ENCODE data around the gene RFC2. TPM values are rescaled to one million over a fixed set of nuclear protein-coding genes. Genes with fewer than 3 reads are reported as not detected.

The RFC2 gene
- total RNA-seq, 2 experiments from 2014 or later: 80.8 to 81.1 TPM

GRCh38 chr7:74191231-74191630, 63.0 kb downstream of the RFC2 start:
- CTCF ChIA-PET: interaction anchor here (1.4 to 1.5 kb wide), 3 partner anchors 13 to 123 kb away, joined by 4 read pairs; no protein-coding TSS in a partner anchor
- Mint-ChIP-seq H3K4me3 (no peak overlapping the region), H3K27ac (no peak overlapping the region), H3K36me3 (peaks cover 71% of the 10 kb centered on the region), H3K27me3 (no peaks in the 10 kb centered on the region), H3K9me3 (no peaks in the 10 kb centered on the region), H3K4me1 (ENCODE audit: low read depth) (peaks cover 13% of the 10 kb centered on the region)
- no peak for DNase-seq
- intact Hi-C loops (cut with micrococcal nuclease): no loop called here
- POLR2A ChIA-PET: no interaction called here

GRCh38 chr7:74190259-74190658, 63.9 kb downstream of the RFC2 start:
- H3K27me3 Mint-ChIP-seq: no peaks in the 10 kb centered on the region
- DNase-seq: no peak
- H3K4me1 Mint-ChIP-seq (ENCODE audit: low read depth): peaks cover 21% of the 10 kb centered on the region
- intact Hi-C loops (cut with micrococcal nuclease): no loop called here
- H3K36me3 Mint-ChIP-seq: peaks cover 66% of the 10 kb centered on the region
- H3K4me3 Mint-ChIP-seq: no peak overlapping the region
- ChIA-PET CTCF (interaction anchor here (1.5 to 2.4 kb wide), 3 partner anchors 12 to 122 kb away, joined by 4 to 13 read pairs (median 5); no protein-coding TSS in a partner anchor), POLR2A (no interaction called here)
- H3K9me3 Mint-ChIP-seq: no peaks in the 10 kb centered on the region
- no peak overlapping the region for H3K27ac Mint-ChIP-seq

GRCh38 chr7:74187915-74188675, 66.1 kb downstream of the RFC2 start:
- H3K4me3 Mint-ChIP-seq: no peak overlapping the region
- DNase-seq: no peak
- intact Hi-C loops (cut with micrococcal nuclease): no loop called here
- POLR2A ChIA-PET: no interaction called here
- peak overlapping the region; percentile 8 for H3K27ac Mint-ChIP-seq
- peaks cover 40% of the 10 kb centered on the region for H3K4me1 Mint-ChIP-seq (ENCODE audit: low read depth)
- H3K27me3 Mint-ChIP-seq: no peaks in the 10 kb centered on the region
- H3K36me3 Mint-ChIP-seq: peaks cover 55% of the 10 kb centered on the region
- H3K9me3 Mint-ChIP-seq: no peaks in the 10 kb centered on the region
- CTCF ChIA-PET: interaction anchor here (1.9 to 2.4 kb wide), 2 partner anchors 18 to 120 kb away, joined by 5 to 13 read pairs; no protein-coding TSS in a partner anchor

GRCh38 chr7:74185636-74186035, 68.6 kb downstream of the RFC2 start:
- CTCF ChIA-PET: no interaction called here
- no peaks in the 10 kb centered on the region for H3K27me3 Mint-ChIP-seq
- peaks cover 62% of the 10 kb centered on the region for H3K4me1 Mint-ChIP-seq (ENCODE audit: low read depth)
- intact Hi-C loops (cut with micrococcal nuclease): no loop called here
- H3K4me3 Mint-ChIP-seq: no peak overlapping the region
- POLR2A ChIA-PET: no interaction called here
- no peaks in the 10 kb centered on the region for H3K9me3 Mint-ChIP-seq
- H3K27ac Mint-ChIP-seq: peak overlapping the region; percentile 11
- H3K36me3 Mint-ChIP-seq: peaks cover 51% of the 10 kb centered on the region
- no peak for DNase-seq

- POLR2A ChIA-PET: no interaction called here
- Mint-ChIP-seq H3K27ac (no peak overlapping the region), H3K4me3 (no peak overlapping the region), H3K4me1 (ENCODE audit: low read depth) (peaks cover 67% of the 10 kb centered on the region), H3K27me3 (no peaks in the 10 kb centered on the region), H3K9me3 (no peaks in the 10 kb centered on the region), H3K36me3 (peaks cover 45% of the 10 kb centered on the region)
- intact Hi-C loops (cut with micrococcal nuclease): no loop called here
- DNase-seq: no peak
- CTCF ChIA-PET: no interaction called here
Measured at GRCh38 chr7:74185016-74185415, 69.2 kb downstream of the RFC2 start.

GRCh38 chr7:74183653-74184450, 70.3 kb downstream of the RFC2 start:
- Mint-ChIP-seq H3K27ac (peak overlapping the region; percentile 74), H3K36me3 (peaks cover 39% of the 10 kb centered on the region), H3K4me3 (no peak overlapping the region), H3K4me1 (ENCODE audit: low read depth) (peaks cover 77% of the 10 kb centered on the region), H3K27me3 (no peaks in the 10 kb centered on the region), H3K9me3 (no peaks in the 10 kb centered on the region)
- intact Hi-C loops (cut with micrococcal nuclease): loop anchor here (1.0 kb wide), 1 partner anchor 116 kb away; no protein-coding TSS in a partner anchor
- DNase-seq: peak; percentile 49
- CTCF ChIA-PET: interaction anchor here (0.8 to 2.4 kb wide), 8 partner anchors 8 to 119 kb away, joined by 3 to 15 read pairs (median 6); partner anchors contain the start of gene EIF4H
- POLR2A ChIA-PET: interaction anchor here (0.8 kb wide), 1 partner anchor 64 kb away, joined by 3 read pairs; no protein-coding TSS in a partner anchor

- H3K27ac Mint-ChIP-seq: peak overlapping the region; percentile 74
Measured at GRCh38 chr7:74183142-74183541, 71.1 kb downstream of the RFC2 start.

GRCh38 chr7:74182453-74183090, 71.6 kb downstream of the RFC2 start:
- peaks cover 85% of the 10 kb centered on the region for H3K4me1 Mint-ChIP-seq (ENCODE audit: low read depth)
- CTCF ChIA-PET: interaction anchor here (0.8 to 2.4 kb wide), 5 partner anchors 11 to 118 kb away, joined by 3 to 15 read pairs (median 7); no protein-coding TSS in a partner anchor
- POLR2A ChIA-PET: no interaction called here
- H3K27ac Mint-ChIP-seq: peak overlapping the region; percentile 74
- no peaks in the 10 kb centered on the region for H3K27me3 Mint-ChIP-seq
- DNase-seq: no peak
- H3K36me3 Mint-ChIP-seq: peaks cover 35% of the 10 kb centered on the region
- intact Hi-C loops (cut with micrococcal nuclease): loop anchor here (1.0 kb wide), 1 partner anchor 114 kb away; no protein-coding TSS in a partner anchor
- no peak overlapping the region for H3K4me3 Mint-ChIP-seq
- no peaks in the 10 kb centered on the region for H3K9me3 Mint-ChIP-seq

More at GRCh38 chr7:74183142-74183541, 71.1 kb downstream of the RFC2 start:
- intact Hi-C loops (cut with micrococcal nuclease): loop anchor here (1.0 kb wide), 1 partner anchor 115 kb away; no protein-coding TSS in a partner anchor
- no peaks in the 10 kb centered on the region for H3K9me3 Mint-ChIP-seq
- no peaks in the 10 kb centered on the region for H3K27me3 Mint-ChIP-seq
- H3K4me1 Mint-ChIP-seq (ENCODE audit: low read depth): peaks cover 83% of the 10 kb centered on the region
- no peak for DNase-seq
- H3K36me3 Mint-ChIP-seq: peaks cover 36% of the 10 kb centered on the region
- ChIA-PET POLR2A (interaction anchor here (0.8 kb wide), 1 partner anchor 65 kb away, joined by 3 read pairs; no protein-coding TSS in a partner anchor), CTCF (interaction anchor here (0.8 to 2.4 kb wide), 8 partner anchors 8 to 118 kb away, joined by 3 to 15 read pairs (median 6); partner anchors contain the start of gene EIF4H)
- H3K4me3 Mint-ChIP-seq: no peak overlapping the region

GRCh38 chr7:74181821-74182220, 72.4 kb downstream of the RFC2 start:
- POLR2A ChIA-PET: no interaction called here
- intact Hi-C loops (cut with micrococcal nuclease): no loop called here
- H3K27me3 Mint-ChIP-seq: no peaks in the 10 kb centered on the region
- H3K4me3 Mint-ChIP-seq: no peak overlapping the region
- H3K9me3 Mint-ChIP-seq: no peaks in the 10 kb centered on the region
- peaks cover 35% of the 10 kb centered on the region for H3K36me3 Mint-ChIP-seq
- CTCF ChIA-PET: interaction anchor here (1.7 kb wide), 1 partner anchor 114 kb away, joined by 5 read pairs; no protein-coding TSS in a partner anchor
- H3K27ac Mint-ChIP-seq: no peak overlapping the region
- no peak for DNase-seq
- peaks cover 85% of the 10 kb centered on the region for H3K4me1 Mint-ChIP-seq (ENCODE audit: low read depth)

Measured in activated CD4-positive, alpha-beta memory T cell treated with anti-CD3 and anti-CD28 coated beads for 36 hours (primary cell).